SJCRH30 (cell line): ENCODE data around the gene GPRASP2. TPM values are rescaled to one million over a fixed set of nuclear protein-coding genes. Genes with fewer than 3 reads are reported as not detected.

Experiments used
- total RNA-seq: library from RNA; depleted of rRNA; stranded (reverse); fragments of >200 nt; shearing (Covaris generic); gene quantifications from 2 replicates; pipeline ENCODE4 v1.2.3, GENCODE V29; 2014; rRNA removed

Gene GPRASP2
- total RNA-seq, 1 experiment from 2014 or later, result 7.4 TPM

Other genes starting within 250 kb of the GPRASP2 start
- not detected in 2 replicates for gene TCP11X2, start 240.6 kb upstream of the GPRASP2 start, total RNA-seq
- gene TMSB15A, start 195.7 kb upstream of the GPRASP2 start, total RNA-seq, result 307 and 367 TPM in 2 replicates
- 59.4 and 60.6 TPM in 2 replicates for gene ARMCX5, start 112.9 kb upstream of the GPRASP2 start, total RNA-seq
- 1.4 and 2.3 TPM in 2 replicates for gene GPRASP1, start 61.0 kb upstream of the GPRASP2 start, total RNA-seq
- gene GPRASP3, start 8.3 kb downstream of the GPRASP2 start, total RNA-seq, result 6.2 and 8.7 TPM in 2 replicates
- 0.30 TPM in 1 of 2 replicates, not detected in the other for gene RAB40AL, start 224.8 kb downstream of the GPRASP2 start, total RNA-seq